SK-N-SH (cell line): ENCODE results near the gene POLR3E. TPM values are rescaled to one million over a fixed set of nuclear protein-coding genes. Genes with fewer than 3 reads are reported as not detected.

Experiments used
- CTCF ChIA-PET: fragments of 300-600, 350-600 bp; formaldehyde crosslinking; extraction: SDS; loops from one replicate; lab custom pipeline; 2021; lab: Yijun Ruan, JAX
- POLR2A ChIA-PET: fragments of 350-600 bp; sonication (Branson Sonifier 250); formaldehyde crosslinking; extraction: SDS; loops from one replicate; lab custom pipeline; 2020; ENCODE audit warnings: antibody characterized with exemption, inconsistent platforms; lab: Yijun Ruan, JAX
- DNase-seq: peaks from one replicate; pipeline ENCODE4 v3.0.0; 2012
- H2AFZ ChIP-seq: fragments of 200-600 bp; sonication (generic); 2 replicates; pipeline ENCODE4 v1.8.1; 2016; ENCODE audit warnings: antibody characterized with exemption, mild to moderate bottlenecking, low read depth
- H3F3A ChIP-seq: fragments of 200-600 bp; sonication (generic); replicated peaks from 2 replicates; pipeline ENCODE3; 2016; ENCODE audit warnings: antibody characterized with exemption, mild to moderate bottlenecking; ENCODE audit not compliant: insufficient read depth
- H3K27ac ChIP-seq, 2 experiments: fragments of 200-500 bp in 1 of 2; fragments of 200-600 bp in 1 of 2; sonication (Bioruptor generic) in 1 of 2; sonication (generic), shearing (Covaris generic) in 1 of 2; 2 replicates each; pipeline versions ENCODE4 v1.5.1 to v1.6.1; 2014 to 2016; ENCODE audit warnings: low read depth in 2 of 2, inconsistent platforms in 1 of 2, low read length in 1 of 2, mild to moderate bottlenecking in 1 of 2, mixed read lengths in 1 of 2
- H3K27me3 ChIP-seq: fragments of 200-600 bp; sonication (generic), shearing (Covaris generic); 2 replicates; pipeline ENCODE4 v1.6.1; 2016; ENCODE audit warnings: mixed run types; ENCODE audit not compliant: insufficient read depth
- H3K36me3 ChIP-seq, 2 experiments: fragments of 200-500 bp in 1 of 2; fragments of 200-600 bp in 1 of 2; sonication (Bioruptor generic) in 1 of 2; sonication (generic) in 1 of 2; replicated peaks in 1 of 2; 2 replicates each; pipeline versions ENCODE3 to v1.5.1; 2014 to 2016; ENCODE audit warnings: low read length in 1 of 2, mild to moderate bottlenecking in 1 of 2; ENCODE audit not compliant: insufficient read depth in 2 of 2, control insufficient read depth in 1 of 2
- H3K4me1 ChIP-seq, 2 experiments: fragments of 200-500 bp in 1 of 2; fragments of 200-600 bp in 1 of 2; sonication (Bioruptor generic) in 1 of 2; sonication (generic), shearing (Covaris generic) in 1 of 2; 2 replicates each; pipeline versions ENCODE4 v1.5.1 to v1.6.1; 2014 to 2016; ENCODE audit warnings: low read depth in 1 of 2, low read length in 1 of 2, mixed run types in 1 of 2; ENCODE audit not compliant: insufficient read depth in 2 of 2, control insufficient read depth in 1 of 2
- H3K4me2 ChIP-seq: fragments of 200-600 bp; sonication (generic), shearing (Covaris generic); 2 replicates; pipeline ENCODE4 v1.6.1; 2017; ENCODE audit warnings: mixed run types
- H3K4me3 ChIP-seq, 2 experiments: fragments of 200-500 bp in 1 of 2; fragments of 200-600 bp in 1 of 2; sonication (Bioruptor generic) in 1 of 2; sonication (generic), shearing (Covaris generic) in 1 of 2; 2 replicates each; pipeline versions ENCODE4 v1.5.1 to v1.8.1; 2014 to 2016; ENCODE audit warnings: low read depth in 2 of 2, inconsistent platforms in 1 of 2, low read length in 1 of 2, mild to moderate bottlenecking in 1 of 2, mixed read lengths in 1 of 2, moderate library complexity in 1 of 2
- H3K79me2 ChIP-seq: fragments of 200-600 bp; sonication (generic); 2 replicates; pipeline ENCODE4 v1.8.1; 2017; ENCODE audit warnings: mild to moderate bottlenecking; ENCODE audit not compliant: insufficient read depth
- H3K9ac ChIP-seq: fragments of 200-600 bp; sonication (generic); 2 replicates; pipeline ENCODE4 v1.6.1; 2017; ENCODE audit warnings: mixed run types
- H3K9me2 ChIP-seq: fragments of 200-600 bp; sonication (generic); 2 replicates; pipeline ENCODE4 v1.6.1; 2017; ENCODE audit warnings: mixed run types
- H3K9me3 ChIP-seq: fragments of 200-600 bp; sonication (generic); 2 replicates; pipeline ENCODE4 v1.6.1; 2017; ENCODE audit warnings: mixed run types, mild to moderate bottlenecking, moderate library complexity
- H4K20me1 ChIP-seq: fragments of 200-600 bp; sonication (generic); 2 replicates; pipeline ENCODE4 v1.6.1; 2017; ENCODE audit warnings: mild to moderate bottlenecking, mixed run types; ENCODE audit not compliant: insufficient read depth
- CHD2 ChIP-seq: fragments of 150-350 bp; IDR thresholded peaks from 2 replicates; pipeline ENCODE4 v1.6.1; 2018; ENCODE audit warnings: low read length; ENCODE audit not compliant: partially characterized antibody
- ELF1 ChIP-seq: IDR thresholded peaks from 2 replicates; pipeline ENCODE4 v1.4.0; 2012
- EP300 ChIP-seq, 2 experiments: IDR thresholded peaks; 2 replicates each; pipeline versions ENCODE4 v1.4.0 to v1.6.1; 2012; ENCODE audit warnings: borderline replicate concordance in 1 of 2, low read depth in 1 of 2, low read length in 1 of 2
- FOSL2 ChIP-seq: IDR thresholded peaks from 2 replicates; pipeline ENCODE4 v1.4.0; 2012; ENCODE audit warnings: low read depth, mild to moderate bottlenecking, moderate library complexity, borderline replicate concordance
- FOXJ3 ChIP-seq: sonication (generic); formaldehyde crosslinking; IDR thresholded peaks from 2 replicates; pipeline ENCODE4 v1.5.1; 2020; ENCODE audit warnings: mild to moderate bottlenecking, missing genetic modification reagents
- FOXM1 ChIP-seq: IDR thresholded peaks from 2 replicates; pipeline ENCODE4 v1.4.0; 2012; ENCODE audit warnings: low read depth, mild to moderate bottlenecking
- GABPA ChIP-seq: IDR thresholded peaks from 2 replicates; pipeline ENCODE4 v1.4.0; 2012; ENCODE audit warnings: low read depth, mild to moderate bottlenecking
- GATA2 ChIP-seq: sonication (generic); formaldehyde crosslinking; IDR thresholded peaks from 2 replicates; pipeline ENCODE4 v1.5.0; 2020; ENCODE audit warnings: mild to moderate bottlenecking, missing genetic modification reagents
- JUND ChIP-seq: IDR thresholded peaks from 2 replicates; pipeline ENCODE4 v1.4.0; 2012
- MEF2A ChIP-seq: IDR thresholded peaks from 2 replicates; pipeline ENCODE4 v1.4.0; 2012; ENCODE audit warnings: low read depth, borderline replicate concordance
- NFIC ChIP-seq: IDR thresholded peaks from 2 replicates; pipeline ENCODE4 v1.4.0; 2012; ENCODE audit warnings: borderline replicate concordance
- NRF1 ChIP-seq: IDR thresholded peaks from 2 replicates; pipeline ENCODE4 v1.6.1; 2012; ENCODE audit warnings: low read depth, mild to moderate bottlenecking, low read length
- RAD21 ChIP-seq: IDR thresholded peaks from 2 replicates; pipeline ENCODE4 v1.6.1; 2012; ENCODE audit warnings: mild to moderate bottlenecking, low read length
- RCOR1 ChIP-seq: fragments of 150-350 bp; IDR thresholded peaks from 2 replicates; pipeline ENCODE4 v1.6.1; 2017; ENCODE audit warnings: antibody characterized with exemption, low read length
- SIN3A ChIP-seq: IDR thresholded peaks from 2 replicates; pipeline ENCODE4 v1.6.1; 2012; ENCODE audit warnings: low read depth, mild to moderate bottlenecking, low read length, moderate library complexity, borderline replicate concordance
- TAF1 ChIP-seq: IDR thresholded peaks from 2 replicates; pipeline ENCODE4 v1.6.1; 2012; ENCODE audit warnings: low read depth, mild to moderate bottlenecking, low read length, moderate library complexity, borderline replicate concordance
- TCF12 ChIP-seq: IDR thresholded peaks from 2 replicates; pipeline ENCODE4 v1.4.0; 2012
- TEAD4 ChIP-seq: IDR thresholded peaks from 2 replicates; pipeline ENCODE4 v1.4.0; 2012; ENCODE audit warnings: mild to moderate bottlenecking, borderline replicate concordance; ENCODE audit not compliant: insufficient read depth
- YY1 ChIP-seq: IDR thresholded peaks from 2 replicates; pipeline ENCODE4 v1.4.0; 2012; ENCODE audit warnings: low read depth, mild to moderate bottlenecking
- WGBS: methylation state at CpG from one replicate; pipeline ENCODE4 v1.1.6; 2017; ENCODE audit warnings: low lambda C conversion rate; 5-methylcytosine and 5-hydroxymethylcytosine counted together
- polyA plus RNA-seq, 3 experiments: library from polyadenylated mRNA; depleted of rRNA; stranded (reverse); fragments of >200 nt; gene quantifications; 2 replicates each; pipeline ENCODE4 v1.2.3, GENCODE V29; 2012
- TF ChIP-seq, protein P1 (sequence below): IDR thresholded peaks from 2 replicates; pipeline ENCODE4 v1.4.0; 2012; ENCODE audit warnings: low read depth
- TF ChIP-seq, protein P2 (sequence below): IDR thresholded peaks from 2 replicates; pipeline ENCODE4; 2012
- TF ChIP-seq, protein P3 (sequence below): IDR thresholded peaks from 2 replicates; pipeline ENCODE4 v1.4.0; 2012; ENCODE audit warnings: low read depth, borderline replicate concordance
- TF ChIP-seq, protein P4 (sequence below): fragments of 150-350 bp; IDR thresholded peaks from 2 replicates; pipeline ENCODE4 v1.6.1; 2017; ENCODE audit warnings: antibody characterized with exemption, low read length, low read depth, borderline replicate concordance
- TF ChIP-seq, protein P5 (sequence below): IDR thresholded peaks from 2 replicates; pipeline ENCODE4 v1.4.0; 2012; ENCODE audit warnings: low read depth, borderline replicate concordance

POLR3E gene
- polyA plus RNA-seq, 1 of the 3 experiments (the other 2 are of a cell fraction) = 59.6 TPM

DNA sequence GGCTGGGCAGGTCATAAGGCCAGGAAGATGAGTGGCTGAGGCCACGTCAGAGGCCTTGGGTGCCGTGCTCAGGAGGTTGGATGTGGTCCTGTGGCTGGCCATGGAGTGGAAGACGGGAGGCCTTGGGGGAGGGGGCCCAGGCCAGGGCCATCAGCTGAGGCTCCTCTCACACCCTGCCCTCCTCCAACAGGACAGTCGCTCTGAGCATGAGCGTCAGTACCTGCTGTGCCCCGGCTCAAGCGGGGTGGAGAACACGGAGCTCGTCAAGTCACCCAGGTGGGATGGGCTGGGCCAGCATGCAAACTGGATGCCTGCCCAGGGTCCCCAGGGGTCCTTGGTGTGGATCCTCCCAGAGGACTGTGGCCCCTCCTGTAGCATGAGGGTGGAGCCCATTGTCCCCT is 19.2 kb downstream of the POLR3E start:
- H3K79me2 ChIP-seq = no peaks in the 10 kb centered on the region
- ChIA-PET CTCF (no interaction called here), POLR2A (no interaction called here)
- H3K27me3 ChIP-seq = no peaks in the 10 kb centered on the region
- no peaks in the 10 kb centered on the region for H3F3A ChIP-seq
- H3K9me3 ChIP-seq = no peaks in the 10 kb centered on the region
- H4K20me1 ChIP-seq = 0 out of 2 replicates have a peak, but pooled peaks cover under 1% of the 10 kb centered on the region
- peaks cover 16 to 44% of the 10 kb centered on the region in 2 experiments for H3K36me3 ChIP-seq
- H3K27ac ChIP-seq = no peak overlapping the region
- peaks cover 0 to 1% of the 10 kb centered on the region in 2 experiments; a peak in 1 of 4 replicates for H3K4me1 ChIP-seq
- WGBS = 92% methylated on average over 5 of the region's 9 CpGs
- no peak overlapping the region for H3K4me2 ChIP-seq
- DNase-seq = no peak
- no peak for TF ChIP-seq YY1
- TF ChIP-seq FOXJ3 (CRISPR knock-in tag) = no peak
- no peak for TF ChIP-seq GATA2 (CRISPR knock-in tag)
- no peak for TF ChIP-seq CHD2
- no peak for TF ChIP-seq TEAD4
- TF ChIP-seq, protein P1, sequence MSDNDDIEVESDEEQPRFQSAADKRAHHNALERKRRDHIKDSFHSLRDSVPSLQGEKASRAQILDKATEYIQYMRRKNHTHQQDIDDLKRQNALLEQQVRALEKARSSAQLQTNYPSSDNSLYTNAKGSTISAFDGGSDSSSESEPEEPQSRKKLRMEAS = no peak
- TF ChIP-seq SIN3A = no peak
- TF ChIP-seq FOXM1 = no peak
- no peak for TF ChIP-seq JUND
- no peak for TF ChIP-seq MEF2A
- TF ChIP-seq NFIC = no peak
- TF ChIP-seq TCF12 = no peak
- TF ChIP-seq, all 33 proteins: peak for 0
- H2AFZ ChIP-seq = no peak overlapping the region
- H3K9me2 ChIP-seq = no peaks in the 10 kb centered on the region
- H3K4me3 ChIP-seq = no peak overlapping the region
- H3K9ac ChIP-seq = no peak overlapping the region

DNA sequence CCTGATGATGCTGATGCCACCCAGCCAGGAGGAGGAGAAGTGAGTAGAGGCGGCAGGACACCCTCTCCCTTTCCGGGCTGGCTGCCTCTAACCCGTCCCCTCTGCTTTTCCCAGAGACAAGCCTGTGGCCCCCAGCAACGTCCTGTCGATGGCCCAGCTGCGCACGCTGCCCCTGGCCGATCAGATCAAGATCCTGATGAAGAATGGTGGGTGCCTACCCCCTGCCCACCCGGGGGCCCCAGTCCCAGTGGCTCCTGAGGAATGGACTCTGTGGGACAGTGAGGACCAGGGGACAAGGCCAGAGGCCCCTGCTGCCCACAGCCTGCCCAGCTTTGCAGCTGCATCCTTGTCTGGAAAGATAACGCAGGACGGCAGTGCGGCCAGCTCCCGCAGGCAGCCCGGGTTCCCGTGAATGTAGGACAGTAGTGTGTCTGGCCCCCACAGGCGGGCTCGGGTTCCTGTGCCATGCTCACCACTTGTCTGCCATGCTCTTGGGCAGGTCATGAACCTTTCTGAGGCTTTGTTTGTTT is 19.9 kb downstream of the POLR3E start:
- peaks cover 0 to 3% of the 10 kb centered on the region in 2 experiments; a peak in 1 of 4 replicates for H3K4me1 ChIP-seq
- H3K4me3 ChIP-seq = no peak overlapping the region
- 0 out of 2 replicates have a peak, but pooled peaks cover 5% of the 10 kb centered on the region for H4K20me1 ChIP-seq
- POLR2A ChIA-PET = no interaction called here
- no peaks in the 10 kb centered on the region for H3K9me3 ChIP-seq
- TF ChIP-seq, protein P2, sequence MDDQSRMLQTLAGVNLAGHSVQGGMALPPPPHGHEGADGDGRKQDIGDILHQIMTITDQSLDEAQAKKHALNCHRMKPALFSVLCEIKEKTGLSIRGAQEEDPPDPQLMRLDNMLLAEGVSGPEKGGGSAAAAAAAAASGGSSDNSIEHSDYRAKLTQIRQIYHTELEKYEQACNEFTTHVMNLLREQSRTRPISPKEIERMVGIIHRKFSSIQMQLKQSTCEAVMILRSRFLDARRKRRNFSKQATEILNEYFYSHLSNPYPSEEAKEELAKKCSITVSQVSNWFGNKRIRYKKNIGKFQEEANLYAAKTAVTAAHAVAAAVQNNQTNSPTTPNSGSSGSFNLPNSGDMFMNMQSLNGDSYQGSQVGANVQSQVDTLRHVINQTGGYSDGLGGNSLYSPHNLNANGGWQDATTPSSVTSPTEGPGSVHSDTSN = no peak
- TF ChIP-seq ELF1 (no peak), TEAD4 (no peak), TAF1 (no peak), RAD21 (no peak), FOXJ3 (CRISPR knock-in tag) (no peak), RCOR1 (no peak), GABPA (no peak), MEF2A (no peak), EP300 (IDR thresholded peaks at IDR 0.05; ENCODE audit: borderline replicate concordance in 1 of 2, low read depth in 1 of 2, low read length in 1 of 2) (no peak), FOSL2 (no peak), FOXM1 (no peak), TCF12 (no peak), GATA2 (CRISPR knock-in tag) (no peak), CHD2 (no peak), NRF1 (no peak)
- TF ChIP-seq, protein P3, sequence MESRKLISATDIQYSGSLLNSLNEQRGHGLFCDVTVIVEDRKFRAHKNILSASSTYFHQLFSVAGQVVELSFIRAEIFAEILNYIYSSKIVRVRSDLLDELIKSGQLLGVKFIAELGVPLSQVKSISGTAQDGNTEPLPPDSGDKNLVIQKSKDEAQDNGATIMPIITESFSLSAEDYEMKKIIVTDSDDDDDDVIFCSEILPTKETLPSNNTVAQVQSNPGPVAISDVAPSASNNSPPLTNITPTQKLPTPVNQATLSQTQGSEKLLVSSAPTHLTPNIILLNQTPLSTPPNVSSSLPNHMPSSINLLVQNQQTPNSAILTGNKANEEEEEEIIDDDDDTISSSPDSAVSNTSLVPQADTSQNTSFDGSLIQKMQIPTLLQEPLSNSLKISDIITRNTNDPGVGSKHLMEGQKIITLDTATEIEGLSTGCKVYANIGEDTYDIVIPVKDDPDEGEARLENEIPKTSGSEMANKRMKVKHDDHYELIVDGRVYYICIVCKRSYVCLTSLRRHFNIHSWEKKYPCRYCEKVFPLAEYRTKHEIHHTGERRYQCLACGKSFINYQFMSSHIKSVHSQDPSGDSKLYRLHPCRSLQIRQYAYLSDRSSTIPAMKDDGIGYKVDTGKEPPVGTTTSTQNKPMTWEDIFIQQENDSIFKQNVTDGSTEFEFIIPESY = no peak
- TF ChIP-seq, protein P4, sequence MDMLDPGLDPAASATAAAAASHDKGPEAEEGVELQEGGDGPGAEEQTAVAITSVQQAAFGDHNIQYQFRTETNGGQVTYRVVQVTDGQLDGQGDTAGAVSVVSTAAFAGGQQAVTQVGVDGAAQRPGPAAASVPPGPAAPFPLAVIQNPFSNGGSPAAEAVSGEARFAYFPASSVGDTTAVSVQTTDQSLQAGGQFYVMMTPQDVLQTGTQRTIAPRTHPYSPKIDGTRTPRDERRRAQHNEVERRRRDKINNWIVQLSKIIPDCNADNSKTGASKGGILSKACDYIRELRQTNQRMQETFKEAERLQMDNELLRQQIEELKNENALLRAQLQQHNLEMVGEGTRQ = no peak
- TF ChIP-seq, protein P5, sequence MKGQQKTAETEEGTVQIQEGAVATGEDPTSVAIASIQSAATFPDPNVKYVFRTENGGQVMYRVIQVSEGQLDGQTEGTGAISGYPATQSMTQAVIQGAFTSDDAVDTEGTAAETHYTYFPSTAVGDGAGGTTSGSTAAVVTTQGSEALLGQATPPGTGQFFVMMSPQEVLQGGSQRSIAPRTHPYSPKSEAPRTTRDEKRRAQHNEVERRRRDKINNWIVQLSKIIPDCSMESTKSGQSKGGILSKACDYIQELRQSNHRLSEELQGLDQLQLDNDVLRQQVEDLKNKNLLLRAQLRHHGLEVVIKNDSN = no peak
- no peaks in the 10 kb centered on the region for H3K9me2 ChIP-seq
- CTCF ChIA-PET = no interaction called here
- H2AFZ ChIP-seq = no peak overlapping the region
- DNase-seq = no peak
- H3K79me2 ChIP-seq = no peaks in the 10 kb centered on the region; the same call in 1 of the 2 replicates
- H3K27me3 ChIP-seq = no peaks in the 10 kb centered on the region
- H3F3A ChIP-seq = no peaks in the 10 kb centered on the region
- H3K27ac ChIP-seq = no peak overlapping the region
- no peak overlapping the region for H3K4me2 ChIP-seq
- peaks cover 10 to 45% of the 10 kb centered on the region in 2 experiments for H3K36me3 ChIP-seq
- H3K9ac ChIP-seq = no peak overlapping the region
- WGBS = 81% methylated on average over 6 of the region's 17 CpGs
